HG03280 (cell line): ENCODE data around the gene NPPB.

Experiments
- ATAC-seq: cut with Tn5 transposase; IDR thresholded peaks from one replicate; pipeline ENCODE4 v1.9.1; 2021; ENCODE audit warnings: mild to moderate bottlenecking, moderate library complexity; ENCODE audit not compliant: unreplicated experiment

Gene NPPB

DNA sequence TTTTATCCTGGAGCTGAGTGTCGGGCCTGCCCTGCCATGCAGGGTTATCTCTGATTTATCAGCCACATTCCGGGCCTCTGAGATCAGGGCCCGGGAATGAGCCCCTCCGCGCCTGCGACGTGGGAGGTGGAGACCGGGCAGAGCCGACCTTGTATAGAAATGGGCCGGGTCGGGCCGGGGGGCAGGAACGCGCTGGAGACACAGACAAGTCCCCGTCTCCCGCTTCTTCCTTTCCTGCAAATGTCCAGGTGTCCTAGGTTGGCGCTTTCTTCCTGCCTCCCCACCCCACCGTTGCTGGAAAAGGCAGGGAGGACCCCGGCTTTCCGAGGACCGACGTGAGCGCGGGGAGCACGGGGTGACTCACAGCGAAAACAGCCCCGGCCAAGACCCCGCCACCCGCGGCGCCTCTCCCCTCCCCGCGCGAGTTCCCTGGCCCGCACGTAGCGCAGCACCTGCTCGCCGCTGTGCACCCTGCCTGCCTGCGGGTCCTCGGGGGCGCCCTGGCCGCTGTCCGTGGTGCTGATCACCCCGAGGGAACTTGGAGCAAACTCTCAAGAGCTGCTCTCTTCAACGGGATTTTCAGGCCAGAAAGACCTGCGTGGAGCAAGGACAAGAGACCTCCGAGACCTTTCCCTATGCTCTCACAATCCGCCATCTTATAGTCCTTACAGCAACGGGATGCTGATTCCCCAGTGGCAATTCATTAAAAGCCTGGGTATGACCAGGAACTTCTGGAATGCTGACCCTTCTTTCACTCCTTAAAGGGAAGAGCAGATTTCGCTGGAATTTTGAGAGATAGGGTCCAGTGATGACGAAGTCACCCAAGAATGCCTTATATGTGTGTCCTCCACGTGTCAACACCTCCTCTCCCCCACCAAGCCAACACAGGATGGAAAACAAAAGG lies 475 bp upstream of the NPPB start:
- no peak for ATAC-seq

DNA sequence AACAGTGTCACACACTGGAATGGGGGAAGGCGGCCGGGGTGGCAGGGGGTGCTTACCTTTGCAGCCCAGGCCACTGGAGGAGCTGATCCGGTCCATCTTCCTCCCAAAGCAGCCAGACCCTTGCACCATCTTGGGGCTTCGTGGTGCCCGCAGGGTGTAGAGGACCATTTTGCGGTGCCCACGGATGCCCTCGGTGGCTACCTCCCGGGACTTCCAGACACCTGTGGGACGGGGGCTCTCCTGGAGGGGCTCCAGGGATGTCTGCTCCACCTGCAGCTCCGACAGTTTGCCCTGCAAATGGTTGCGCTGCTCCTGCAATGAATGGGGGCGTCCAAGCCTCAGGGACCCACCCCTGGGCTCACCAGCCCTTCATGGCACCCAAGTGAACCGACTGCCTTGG lies 587 bp downstream of the NPPB start:
- ATAC-seq, result no peak

DNA sequence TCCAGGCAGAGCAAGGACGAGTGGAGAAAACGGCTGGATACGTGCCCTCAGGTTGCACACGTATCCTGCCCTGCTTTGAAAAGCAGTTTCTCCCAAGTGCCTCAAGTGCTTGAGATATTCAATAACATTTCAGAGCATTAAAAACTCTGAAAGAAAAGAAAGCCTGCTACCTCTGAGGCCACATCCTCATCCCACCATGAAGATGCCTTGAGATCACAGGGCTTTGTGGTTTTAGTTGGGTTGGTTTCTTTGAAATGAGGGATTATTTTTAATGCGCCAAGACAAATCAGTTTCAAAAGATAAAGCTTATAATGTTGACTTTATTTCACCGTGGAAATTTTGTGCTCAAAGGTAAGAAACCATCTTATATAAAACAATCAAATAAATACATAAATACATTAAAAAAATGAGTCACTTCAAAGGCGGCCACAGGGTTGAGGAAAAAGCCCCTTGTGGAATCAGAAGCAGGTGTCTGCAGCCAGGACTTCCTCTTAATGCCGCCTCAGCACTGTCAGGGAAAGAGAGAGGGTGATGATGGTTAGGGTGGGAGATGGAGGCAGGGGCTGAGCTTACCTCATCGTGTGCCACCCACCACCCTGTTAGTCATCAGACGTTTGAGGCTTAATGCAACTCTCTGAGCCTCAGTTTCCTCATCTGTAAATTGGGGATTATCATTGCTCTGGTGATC lies 1.4 kb downstream of the NPPB start:
- ATAC-seq, result no peak

DNA sequence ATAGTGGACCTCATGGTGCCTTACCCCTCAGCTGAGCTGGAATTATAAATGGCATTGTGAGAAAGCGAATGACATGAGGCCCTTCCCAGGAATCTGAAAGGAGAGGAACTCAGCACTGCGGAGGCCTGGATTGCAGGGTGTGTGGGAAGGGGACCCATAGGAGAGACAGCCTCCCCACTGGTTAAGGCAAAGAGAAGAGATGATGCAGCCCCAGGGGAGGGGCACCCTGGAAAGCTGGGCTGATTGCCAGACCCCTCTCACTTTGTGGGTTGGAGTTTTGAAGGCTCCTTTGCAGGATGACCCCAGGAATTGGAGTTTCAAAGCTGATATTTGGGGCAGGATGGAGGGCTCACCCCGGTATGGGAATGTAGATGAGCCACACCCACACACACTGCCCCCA lies 2.0 kb downstream of the NPPB start:
- no peak for ATAC-seq

DNA sequence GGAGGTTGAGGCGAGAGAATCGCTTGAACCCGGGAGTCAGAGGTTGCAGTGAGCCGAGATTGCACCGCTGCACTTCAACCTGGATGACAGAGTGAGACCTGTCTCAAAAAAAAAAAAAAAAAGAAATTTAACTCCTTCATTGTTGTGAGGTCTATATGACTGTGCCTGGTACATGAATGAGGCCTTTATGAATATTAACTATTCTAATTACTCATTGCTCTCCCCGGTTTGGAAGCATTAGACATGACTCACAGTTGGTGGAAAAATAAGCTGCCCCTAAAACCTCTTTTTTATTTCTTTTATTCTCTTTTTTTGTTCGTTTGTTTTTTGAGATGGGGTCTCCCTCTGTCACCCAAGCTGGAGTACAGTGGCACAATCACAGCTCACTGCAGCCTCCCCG lies 3.3 kb downstream of the NPPB start:
- ATAC-seq, result no peak

DNA sequence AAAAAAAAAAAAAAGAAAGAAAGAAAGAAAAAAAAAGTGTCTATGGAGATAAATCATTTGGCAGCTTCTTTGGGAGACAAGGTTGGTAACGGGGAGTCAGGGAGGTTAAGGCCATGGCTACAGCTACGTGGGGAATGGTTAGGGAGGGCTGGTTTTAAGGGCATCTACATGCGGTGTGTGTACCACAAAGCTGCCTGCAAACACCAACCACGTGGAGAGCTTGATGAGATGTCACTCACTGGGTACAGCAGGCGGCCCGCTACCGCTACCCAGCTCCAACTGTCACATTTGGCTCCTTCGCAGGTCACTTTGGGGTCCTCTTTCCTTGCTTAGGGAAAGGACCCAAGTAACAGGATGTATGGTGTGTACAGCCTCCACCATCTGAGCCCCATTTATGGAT lies 4.2 kb downstream of the NPPB start:
- ATAC-seq, result no peak

DNA sequence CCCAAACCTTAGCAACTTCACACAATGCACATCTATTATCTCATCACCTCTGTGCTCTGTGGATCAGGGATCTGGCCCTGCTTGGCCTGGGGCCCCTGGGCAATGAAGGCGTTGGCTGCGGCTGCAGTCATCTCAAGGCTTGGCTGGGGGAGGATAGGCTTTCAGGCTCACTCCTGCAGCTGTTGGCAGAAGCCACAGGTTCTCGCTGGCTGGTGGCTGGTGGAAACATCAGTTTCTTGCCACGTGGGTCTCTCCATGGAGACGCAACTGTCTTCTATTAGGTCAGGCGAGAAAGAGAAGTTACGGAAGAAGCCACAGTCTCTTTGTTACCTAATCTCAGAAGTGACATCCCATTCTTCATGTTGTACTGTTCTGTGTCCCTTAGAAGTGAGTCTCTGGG lies 7.6 kb downstream of the NPPB start:
- no peak for ATAC-seq

DNA sequence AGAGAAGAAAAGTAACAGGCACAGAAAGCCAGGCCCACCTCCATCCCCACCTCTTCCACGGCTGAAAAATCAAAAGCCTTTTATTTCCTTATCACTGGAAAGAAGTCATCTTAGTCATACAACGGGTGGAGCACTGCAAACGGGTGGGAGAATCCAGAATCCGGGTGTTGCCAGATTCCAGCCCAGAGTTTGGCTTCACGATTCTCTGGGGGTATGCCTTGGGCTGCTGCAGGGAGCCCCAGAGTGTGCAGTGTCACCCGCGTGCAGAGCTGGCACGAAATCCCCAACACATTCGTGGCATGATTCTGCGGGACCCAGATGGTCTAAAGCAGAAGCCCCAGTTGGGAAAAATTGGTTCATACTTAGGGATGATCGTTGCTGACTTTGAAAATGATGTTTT lies 8.6 kb downstream of the NPPB start:
- ATAC-seq, result no peak

DNA sequence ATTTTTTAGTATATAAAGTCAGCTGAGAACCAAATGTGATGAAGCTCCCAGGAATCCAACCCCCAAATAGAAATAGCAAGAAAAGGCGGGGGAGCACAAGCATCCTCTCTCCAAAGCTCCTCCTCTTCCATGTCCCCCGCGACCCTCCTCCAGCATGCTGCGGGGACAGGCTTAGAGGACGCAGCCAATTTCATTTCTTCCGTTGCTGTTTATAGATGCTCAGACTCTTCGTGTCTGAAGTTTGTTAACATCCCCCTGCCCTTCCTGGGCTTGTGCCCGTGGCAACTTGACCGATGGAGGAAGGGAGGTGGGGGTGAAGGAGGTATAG lies 10.4 kb downstream of the NPPB start:
- no peak for ATAC-seq

DNA sequence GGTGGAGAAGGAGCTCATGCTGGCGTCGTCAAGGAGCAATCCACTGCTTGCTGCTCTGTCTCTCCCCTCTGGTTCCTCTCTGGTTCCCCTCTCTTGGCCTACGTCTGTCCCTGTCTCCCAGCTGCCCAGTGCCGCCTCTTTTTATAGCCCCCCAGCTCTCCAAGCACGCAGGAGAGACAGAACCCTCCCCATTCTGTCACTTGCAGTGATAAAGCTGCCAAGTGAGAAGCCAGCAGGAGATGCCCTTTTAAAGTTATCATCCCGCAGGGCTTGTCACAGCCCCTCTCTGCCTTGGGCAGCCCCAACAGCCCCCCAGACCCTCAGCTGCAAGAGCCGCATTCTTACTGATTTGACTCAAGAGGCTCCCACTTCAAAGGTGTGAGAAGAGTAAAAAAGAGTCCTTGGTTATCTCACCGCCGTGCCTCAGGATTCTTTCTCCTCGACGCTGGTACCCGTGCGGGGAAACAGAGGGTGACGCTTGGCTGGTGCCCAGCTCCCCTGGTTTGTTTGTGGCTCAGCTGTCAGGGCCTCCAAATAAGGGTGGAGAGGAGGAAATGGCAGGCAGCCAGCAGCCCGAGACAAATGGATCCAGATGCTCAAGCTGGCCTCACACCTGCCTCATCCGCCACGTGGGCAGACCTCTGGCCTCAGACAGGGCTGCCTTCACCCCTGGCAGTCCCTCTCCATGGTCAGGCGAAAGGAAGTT lies 10.9 kb downstream of the NPPB start, which contains the start of gene NPPA:
Gene NPPA, minus strand, starts transcription at position 117 of the 706 bp plus-strand sequence. Its CDS starts 99 bp downstream, at position 18.
- ATAC-seq, result no peak

DNA sequence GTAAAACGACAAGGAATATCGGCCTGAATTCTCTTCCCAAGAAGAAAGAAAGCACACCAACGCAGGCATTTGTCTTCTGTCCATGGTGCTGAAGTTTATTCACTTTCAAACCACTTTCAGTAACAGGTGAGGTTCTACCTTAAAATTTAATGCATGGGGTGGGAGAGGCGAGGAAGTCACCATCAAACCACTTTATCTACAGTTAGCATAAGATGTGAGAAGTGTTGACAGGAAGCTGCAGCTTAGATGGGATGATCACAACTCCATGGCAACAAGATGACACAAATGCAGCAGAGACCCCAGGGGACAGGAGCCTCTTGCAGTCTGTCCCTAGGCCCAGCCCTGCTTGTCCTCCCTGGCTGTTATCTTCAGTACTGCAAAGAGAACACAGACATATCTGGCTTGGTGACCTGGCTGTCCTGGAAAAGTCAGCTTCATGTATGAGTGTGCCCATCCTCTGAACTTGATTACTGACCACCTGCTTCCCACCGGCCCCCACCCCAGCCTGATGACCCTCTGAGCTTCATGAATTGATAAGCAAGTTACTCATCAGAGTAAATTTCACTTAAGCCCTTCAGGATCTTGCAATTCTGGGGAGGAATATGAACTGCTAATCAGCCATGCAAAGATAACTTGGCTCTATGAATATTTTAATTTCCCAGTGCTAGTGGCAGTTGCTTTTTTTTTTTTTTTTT lies 13.0 kb downstream of the NPPB start:
- ATAC-seq, result no peak

DNA sequence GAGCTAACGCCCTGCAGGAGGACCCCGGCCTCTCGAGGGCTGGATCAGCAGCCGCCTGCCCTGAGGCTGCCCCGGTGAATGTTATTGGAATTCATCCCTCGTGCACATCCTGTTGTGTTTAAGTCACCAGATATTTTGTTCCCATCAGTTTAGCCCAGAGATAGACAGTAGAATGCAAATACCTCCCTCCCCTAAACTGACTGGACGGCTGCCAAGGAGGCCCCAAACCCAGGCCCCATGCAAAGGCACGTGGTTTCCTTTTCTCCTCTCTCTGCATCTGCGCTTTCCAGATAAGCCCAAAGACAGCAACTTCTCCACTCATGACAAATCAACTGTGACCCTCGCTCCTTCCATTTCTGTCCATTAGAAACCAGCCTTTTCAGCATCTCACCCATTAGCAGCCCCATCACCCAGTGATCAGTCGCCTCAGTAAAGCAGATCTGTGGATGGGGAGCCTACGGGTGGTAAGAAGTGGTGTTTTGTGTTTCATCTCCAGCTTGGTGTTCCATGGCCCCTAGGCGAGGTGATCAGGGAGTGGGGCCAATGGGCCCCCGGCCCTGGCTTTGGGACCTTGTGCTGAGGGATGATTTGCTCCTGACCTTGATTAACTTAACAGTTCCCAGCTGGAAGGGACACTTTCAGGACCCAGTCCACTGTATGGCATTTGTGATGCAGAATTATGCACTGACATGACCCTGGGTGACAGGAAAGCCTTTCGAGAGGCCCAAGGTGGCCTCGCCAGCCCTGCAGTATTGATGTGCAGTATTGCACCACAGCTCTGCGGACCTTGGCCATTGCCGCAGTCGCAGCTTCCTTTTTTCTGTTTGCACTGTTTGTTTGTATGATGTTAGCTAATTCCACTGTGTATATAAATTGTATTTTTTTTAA lies 16.3 kb downstream of the NPPB start:
- ATAC-seq, result no peak

DNA sequence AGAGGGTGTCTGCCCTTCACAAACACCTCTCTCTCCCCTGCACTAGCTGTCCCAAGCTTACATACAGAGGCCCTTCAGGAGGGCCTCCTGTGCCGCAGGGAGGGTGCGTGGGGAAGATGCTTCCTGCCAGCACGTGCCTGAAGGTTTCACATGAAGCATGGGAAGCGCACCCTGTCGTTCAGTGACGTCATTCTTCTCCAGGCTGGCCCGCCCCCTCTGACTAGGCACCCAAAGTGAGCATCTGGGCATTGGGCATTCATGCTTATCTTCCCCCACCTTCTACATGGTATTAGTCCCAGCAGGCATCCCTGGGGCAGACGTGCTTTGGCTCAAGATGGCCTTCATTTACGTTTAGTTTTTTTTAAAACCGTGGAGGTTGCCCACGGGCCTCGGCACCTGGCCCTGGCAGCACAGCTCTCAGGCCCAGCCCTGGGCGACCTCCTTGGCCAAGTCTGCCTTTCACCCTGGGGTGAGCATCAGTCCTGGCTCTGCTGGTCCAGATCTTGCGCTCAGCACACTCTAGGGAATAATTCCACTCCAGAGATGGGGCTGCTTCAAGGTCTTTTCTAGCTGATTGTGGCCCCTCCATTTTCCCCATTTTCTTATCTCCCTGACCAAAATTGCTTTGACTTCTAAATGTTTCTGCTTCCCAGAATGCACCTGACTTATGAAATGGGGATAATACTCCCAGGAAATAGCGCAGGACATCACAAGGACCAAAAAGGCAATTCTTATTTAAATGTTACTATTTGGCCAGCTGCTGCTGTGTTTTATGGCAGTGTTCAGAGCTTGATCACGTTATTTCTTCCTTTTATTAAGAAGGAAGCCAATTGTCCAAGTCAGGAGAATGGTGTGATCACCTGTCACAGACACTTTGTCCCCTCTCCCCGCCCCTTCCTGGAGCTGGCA lies 17.2 kb downstream of the NPPB start:
- no peak for ATAC-seq

DNA sequence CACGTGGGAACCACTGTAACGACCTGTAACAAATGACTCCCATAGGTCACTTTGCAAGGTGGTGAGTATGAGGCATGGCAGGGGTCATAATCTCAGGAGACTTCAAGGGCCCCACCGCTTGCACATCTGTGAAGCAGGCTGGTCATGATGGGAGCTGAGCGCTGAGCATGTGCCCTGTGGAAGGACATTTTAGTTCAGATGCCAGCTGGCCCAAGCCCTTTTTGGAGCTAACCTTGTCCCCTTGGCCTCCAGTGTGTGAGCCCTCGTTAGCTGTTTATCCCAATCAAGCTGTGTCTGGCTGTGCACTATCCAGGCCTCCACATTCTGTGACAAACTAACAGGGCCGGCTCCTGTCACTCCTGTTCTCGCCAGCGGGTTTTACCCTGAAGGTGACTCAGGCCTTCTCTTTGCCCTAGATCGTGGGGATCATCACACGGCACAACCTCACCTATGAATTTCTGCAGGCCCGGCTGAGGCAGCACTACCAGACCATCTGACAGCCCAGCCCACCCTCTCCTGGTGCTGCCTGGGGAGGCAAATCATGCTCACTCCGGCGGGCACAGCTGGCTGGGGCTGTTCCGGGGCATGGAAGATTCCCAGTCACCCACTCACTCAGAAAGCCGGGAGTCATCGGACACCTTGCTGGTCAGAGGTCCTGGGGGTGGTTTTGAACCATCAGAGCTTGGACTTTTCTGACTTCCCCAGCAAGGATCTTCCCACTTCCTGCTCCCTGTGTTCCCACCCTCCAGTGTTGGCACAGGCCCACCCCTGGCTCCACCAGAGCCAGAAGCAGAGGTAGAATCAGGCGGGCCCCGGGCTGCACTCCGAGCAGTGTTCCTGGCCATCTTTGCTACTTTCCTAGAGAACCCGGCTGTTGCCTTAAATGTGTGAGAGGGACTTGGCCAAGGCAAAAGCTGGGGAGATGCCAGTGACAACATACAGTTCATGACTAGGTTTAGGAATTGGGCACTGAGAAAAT lies 18.7 kb downstream of the NPPB start:
- no peak for ATAC-seq

DNA sequence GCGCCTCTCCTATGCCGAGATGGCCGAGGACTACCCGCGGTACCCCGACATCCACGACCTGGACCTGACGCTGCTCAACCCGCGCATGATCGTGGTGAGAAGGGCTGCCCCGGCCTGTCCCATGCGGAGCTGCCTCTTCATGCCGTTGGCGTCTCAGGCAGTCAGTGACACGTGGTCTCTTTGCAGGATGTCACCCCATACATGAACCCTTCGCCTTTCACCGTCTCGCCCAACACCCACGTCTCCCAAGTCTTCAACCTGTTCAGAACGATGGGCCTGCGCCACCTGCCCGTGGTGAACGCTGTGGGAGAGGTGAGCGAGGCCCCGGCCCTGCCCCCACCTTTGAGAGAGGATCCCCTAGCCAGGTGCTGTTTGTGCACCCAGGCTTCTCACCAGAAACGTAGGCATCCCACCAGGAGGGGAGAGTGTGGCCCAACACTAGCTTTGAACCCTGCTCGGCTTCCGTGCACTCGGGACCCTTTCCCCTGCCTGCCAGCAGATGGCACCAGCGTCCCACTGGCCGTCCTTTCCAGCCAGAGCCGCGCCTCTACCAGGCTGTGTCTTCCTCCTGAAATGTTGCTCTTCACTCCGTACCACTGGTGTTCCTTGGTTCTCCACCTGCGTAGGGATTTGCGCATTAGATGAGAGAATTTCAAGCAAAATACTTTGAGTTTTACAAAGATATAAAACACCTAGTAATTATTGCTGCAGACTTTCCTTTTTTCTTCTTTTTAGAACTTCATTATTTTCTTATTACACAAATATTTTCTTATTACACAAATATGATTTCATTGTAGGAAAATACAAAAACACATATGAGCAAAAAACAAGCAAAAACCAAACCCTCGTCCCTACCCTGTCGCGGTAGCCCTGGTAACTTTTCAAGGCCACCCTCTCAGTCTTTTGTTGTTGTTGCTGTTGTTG lies 20.1 kb downstream of the NPPB start:
- ATAC-seq, result no peak

DNA sequence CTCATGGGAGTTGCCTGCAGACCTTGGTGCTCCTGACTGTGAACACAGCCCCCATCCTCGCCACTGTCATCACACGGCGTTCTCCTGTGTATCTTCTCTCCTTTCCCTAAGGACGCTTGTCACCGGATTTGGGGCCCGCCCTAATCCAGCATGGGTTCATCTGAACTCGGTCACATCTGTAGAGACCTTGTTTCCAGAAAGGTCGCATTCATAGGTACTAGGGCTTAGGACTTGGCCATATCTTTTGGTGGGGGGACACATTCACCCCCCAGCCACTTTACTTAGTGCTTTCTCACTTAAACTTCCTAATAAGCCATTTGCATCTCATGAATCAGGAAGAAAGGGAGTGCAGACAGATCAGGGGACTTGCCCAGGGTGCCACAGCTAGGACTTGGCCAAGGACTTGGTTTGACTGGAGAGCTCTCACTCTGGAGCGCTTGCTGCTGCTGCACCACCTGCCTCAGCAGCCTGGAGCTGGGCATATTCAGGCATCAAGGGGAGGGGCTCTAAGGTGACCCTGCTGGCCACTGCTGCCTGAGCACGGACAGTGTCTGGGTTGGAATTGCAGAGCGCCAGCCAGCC lies 20.9 kb downstream of the NPPB start:
- ATAC-seq, result no peak
